B cell (primary cell): ENCODE results near the gene PKNOX2. TPM values are rescaled to one million over a fixed set of nuclear protein-coding genes. Genes with fewer than 3 reads are reported as not detected.

Source experiments
- ATAC-seq: fragments of 200-7000 bp; cut with Tn5 transposase; one replicate; pipeline ENCODE4 v1.10.0; 2021; ENCODE audit warnings: low read depth, mild to moderate bottlenecking, moderate number of reproducible peaks, moderate library complexity
- CTCF ChIA-PET: fragments of 350-600 bp; sonication (Branson Sonifier 250); formaldehyde crosslinking; loops from one replicate; lab custom pipeline; 2021; ENCODE audit warnings: antibody characterized with exemption, inconsistent platforms; lab: Charles Lee
- POLR2A ChIA-PET: fragments of 350-600 bp; sonication (Branson Sonifier 250); formaldehyde crosslinking; loops from one replicate; lab custom pipeline; 2021; ENCODE audit warnings: antibody characterized with exemption; lab: Charles Lee
- DNase-seq: peaks from one replicate; pipeline ENCODE4 v3.0.0; 2013
- H2AFZ ChIP-seq: 2 replicates; pipeline ENCODE4 v1.6.1; 2012; ENCODE audit warnings: mild to moderate bottlenecking, low read depth, low read length; ENCODE audit not compliant: insufficient read depth, poor library complexity, severe bottlenecking
- H3K27ac ChIP-seq, 2 donors: 1 replicate in 1 of 2; 2 replicates in 1 of 2; pipeline ENCODE4 v1.5.1; 2012 to 2013; ENCODE audit warnings: low read length in 2 of 2, mild to moderate bottlenecking in 2 of 2, moderate library complexity in 1 of 2
- H3K27me3 ChIP-seq, 4 experiments: fragments of 200-600 bp in 1 of 4; sonication (generic) in 1 of 4; replicated peaks in 1 of 4; 1 replicate in 2 of 4; 2 replicates in 2 of 4; pipeline versions ENCODE4 v1.6.1 to v1.7.0; 2013 to 2016; ENCODE audit warnings: low read length in 3 of 4, mild to moderate bottlenecking in 2 of 4, mixed read lengths in 1 of 4, moderate library complexity in 1 of 4; ENCODE audit not compliant: insufficient read depth in 4 of 4, control insufficient read depth in 3 of 4; ENCODE audit errors: control extremely low read depth in 1 of 4
- H3K36me3 ChIP-seq, 2 experiments: replicated peaks in 1 of 2; 1 replicate in 1 of 2; 2 replicates in 1 of 2; pipeline versions ENCODE4 v1.6.1 to v1.7.1; 2013; ENCODE audit warnings: low read length in 1 of 2; ENCODE audit not compliant: insufficient read depth in 2 of 2, control insufficient read depth in 1 of 2; ENCODE audit errors: control extremely low read depth in 1 of 2, extremely low read depth in 1 of 2
- H3K4me1 ChIP-seq, 2 donors: fragments of 200-600 bp in 1 of 2; sonication (generic) in 1 of 2; 1 replicate in 1 of 2; 2 replicates in 1 of 2; pipeline versions ENCODE4 v1.5.1 to v1.6.1; 2013 to 2017; ENCODE audit warnings: low read length in 2 of 2; ENCODE audit not compliant: control insufficient read depth in 2 of 2, insufficient read depth in 2 of 2
- H3K4me2 ChIP-seq: replicated peaks from 2 replicates; pipeline ENCODE3; 2012; ENCODE audit warnings: mild to moderate bottlenecking, low read depth, low read length; ENCODE audit not compliant: poor library complexity, severe bottlenecking
- H3K4me3 ChIP-seq, 5 experiments: fragments of 200-600 bp in 1 of 5; sonication (generic) in 1 of 5; 1 replicate in 3 of 5; 2 replicates in 2 of 5; pipeline versions ENCODE4 v1.5.1 to v1.7.0; 2011 to 2016; ENCODE audit warnings: low read length in 4 of 5, mild to moderate bottlenecking in 4 of 5, low read depth in 2 of 5, control low read depth in 1 of 5, moderate library complexity in 1 of 5; ENCODE audit not compliant: insufficient read depth in 1 of 5; ENCODE audit errors: control extremely low read depth in 1 of 5, extremely low read depth in 1 of 5
- H3K79me2 ChIP-seq: fragments of 200-600 bp; sonication (generic); one replicate; pipeline ENCODE4 v1.6.0; 2016; ENCODE audit warnings: low read length; ENCODE audit not compliant: control insufficient read depth, insufficient read depth
- H3K9ac ChIP-seq: fragments of 200-600 bp; sonication (generic); 2 replicates; pipeline ENCODE4 v1.6.1; 2017; ENCODE audit warnings: mild to moderate bottlenecking, low read length, moderate library complexity
- H3K9me3 ChIP-seq, 3 donors: one replicate each; pipeline versions ENCODE4 v1.6.1 to v1.7.1; 2013; ENCODE audit warnings: low read length in 2 of 3; ENCODE audit not compliant: control insufficient read depth in 2 of 3, insufficient read depth in 1 of 3; ENCODE audit errors: control extremely low read depth in 1 of 3
- H4K20me1 ChIP-seq: 2 replicates; pipeline ENCODE4 v1.6.0; 2012; ENCODE audit warnings: mild to moderate bottlenecking, low read length; ENCODE audit not compliant: insufficient read depth, control insufficient read depth, poor library complexity, severe bottlenecking
- H3K27ac Mint-ChIP-seq: one replicate; pipeline ENCODE4 v1.8.0; 2021; ENCODE audit warnings: mixed read lengths
- H3K27me3 Mint-ChIP-seq: one replicate; pipeline ENCODE4 v1.8.0; 2021; ENCODE audit warnings: mixed read lengths
- H3K4me1 Mint-ChIP-seq: one replicate; pipeline ENCODE4 v1.8.0; 2021; ENCODE audit warnings: mixed read lengths
- H3K4me3 Mint-ChIP-seq: one replicate; pipeline ENCODE4 v1.8.0; 2021; ENCODE audit warnings: mixed read lengths
- H3K9me3 Mint-ChIP-seq: one replicate; pipeline ENCODE4 v1.8.0; 2022; ENCODE audit warnings: mixed read lengths; ENCODE audit not compliant: insufficient read depth
- CTCF ChIP-seq: fragments of 200-600 bp; IDR thresholded peaks from one replicate; pipeline ENCODE4 v1.8.0; 2022; ENCODE audit warnings: antibody characterized with exemption, mild to moderate bottlenecking
- EZH2 ChIP-seq: IDR thresholded peaks from 2 replicates; pipeline ENCODE4 v1.6.1; 2012; ENCODE audit warnings: borderline replicate concordance, low read depth, mild to moderate bottlenecking, moderate library complexity, low read length; ENCODE audit not compliant: insufficient read depth, poor library complexity, severe bottlenecking
- whole genome bisulfite sequencing: methylation state at CpG from one replicate; pipeline ENCODE4 v1.1.5; 2013; ENCODE audit warnings: missing lambda C conversion rate; ENCODE audit not compliant: insufficient coverage; 5-methylcytosine and 5-hydroxymethylcytosine counted together
- intact Hi-C: fragments of 100-400 bp; cut with micrococcal nuclease; formaldehyde crosslinking; loops from one replicate; pipeline ENCODE4 v1.10.0; 2022
- polyA plus RNA-seq: library from polyadenylated mRNA; depleted of rRNA; stranded (reverse); fragments of >200 nt; gene quantifications from 2 replicates; pipeline ENCODE4 v1.2.3, GENCODE V29; 2012
- total RNA-seq, 2 donors: library from RNA; stranded (reverse); fragments of 120-200 nt in 1 of 2; gene quantifications; 1 replicate in 1 of 2; 2 replicates in 1 of 2; pipeline versions ENCODE4 v1.2.3 to v1.2.4, GENCODE V29; 2013 to 2022

The PKNOX2 gene
- total and polyA plus RNA-seq, 2 donors (not counting 1 experiment from before 2014, with no cell fraction given), result not detected

DNA sequence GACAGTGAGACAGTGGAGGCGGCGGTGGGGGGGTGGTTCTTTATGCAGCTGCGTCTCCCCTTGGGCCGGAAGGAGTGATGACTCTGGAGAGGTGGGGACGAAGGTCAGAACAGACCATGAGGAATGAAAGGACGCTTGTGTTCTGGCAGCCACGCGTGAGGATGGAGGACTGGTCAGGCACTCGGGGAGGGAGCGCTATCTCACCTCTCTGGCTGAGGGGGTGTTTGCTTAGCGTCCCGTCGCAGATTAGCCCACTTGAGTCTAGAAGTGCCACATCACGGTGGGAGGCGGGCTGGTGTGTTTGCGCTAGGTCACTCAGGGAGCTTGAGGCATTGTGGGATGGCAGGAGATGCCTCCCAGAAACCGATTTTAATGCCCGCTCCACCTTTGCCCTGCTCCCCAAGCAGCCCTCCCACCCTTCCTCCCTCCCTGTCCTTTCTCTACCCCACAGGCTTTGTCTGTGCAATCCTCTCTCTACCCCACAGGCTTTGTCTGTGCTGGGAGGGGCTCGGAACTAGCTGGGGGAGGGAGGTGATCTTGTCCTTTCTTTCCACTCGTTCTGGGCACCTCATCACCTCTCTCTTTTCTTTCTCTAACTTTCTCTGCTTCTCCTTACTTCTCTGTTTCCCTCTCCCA lies 97.8 kb downstream of the PKNOX2 start:
- CTCF ChIA-PET, result no interaction called here
- no peaks in the 10 kb centered on the region for H3K36me3 ChIP-seq

More for the DNA sequence above, 97.8 kb downstream of the PKNOX2 start:
- TF ChIP-seq CTCF (no peak), EZH2 (no peak)
- POLR2A ChIA-PET, result no interaction called here
- peaks cover 0 to 8% (median 0%) of the 10 kb centered on the region in 3 donors for H3K9me3 ChIP-seq
- H3K4me2 ChIP-seq, result no peak overlapping the region
- no peak overlapping the region for H3K27ac ChIP-seq
- no peak overlapping the region for H3K4me3 ChIP-seq
- Mint-ChIP-seq H3K4me3 (no peak overlapping the region), H3K27me3 (peaks cover 26% of the 10 kb centered on the region), H3K27ac (no peak overlapping the region), H3K9me3 (no peaks in the 10 kb centered on the region), H3K4me1 (no peaks in the 10 kb centered on the region)
- no peak overlapping the region for H3K9ac ChIP-seq
- peaks cover 0 to 21% (median 4%) of the 10 kb centered on the region in 4 experiments for H3K27me3 ChIP-seq
- no peak for DNase-seq
- H3K79me2 ChIP-seq, result no peaks in the 10 kb centered on the region
- no peak for ATAC-seq
- 73% methylated on average over 17 of the region's 20 CpGs for WGBS
- H3K4me1 ChIP-seq, result no peaks in the 10 kb centered on the region
- H2AFZ ChIP-seq, result peak overlapping the region; percentile 15
- no peaks in the 10 kb centered on the region for H4K20me1 ChIP-seq
- intact Hi-C loops, result no loop called here
